UCSD-AML1 (cell line): Measurements from ENCODE around the gene COL1A2.

Experiments used
- DNase-seq: peaks from one replicate; lab custom pipeline; 2025; ENCODE audit not compliant: unreplicated experiment; lab: John Stamatoyannopoulos, UW

Gene COL1A2

GRCh38 chr7:94382132-94382531, 12.6 kb upstream of the COL1A2 start:
- DNase-seq: no peak

- no peak for DNase-seq
Observed at GRCh38 chr7:94382746-94383145, 11.9 kb upstream of the COL1A2 start.

GRCh38 chr7:94384315-94384714, 10.4 kb upstream of the COL1A2 start:
- no peak for DNase-seq

- DNase-seq: no peak
Observed at GRCh38 chr7:94386416-94386815, 8.3 kb upstream of the COL1A2 start.

- no peak for DNase-seq
Observed at GRCh38 chr7:94388540-94388939, 6.2 kb upstream of the COL1A2 start.

GRCh38 chr7:94389381-94389780, 5.3 kb upstream of the COL1A2 start:
- no peak for DNase-seq

GRCh38 chr7:94391726-94392392, 2.8 kb upstream of the COL1A2 start:
- DNase-seq: no peak

- no peak for DNase-seq
Observed at GRCh38 chr7:94392393-94392786, 2.3 kb upstream of the COL1A2 start.

GRCh38 chr7:94393246-94394108, 1.2 kb upstream of the COL1A2 start:
- DNase-seq: no peak

- no peak for DNase-seq
Observed at GRCh38 chr7:94394109-94394436, 622 bp upstream of the COL1A2 start.

GRCh38 chr7:94395141-94396036, 694 bp downstream of the COL1A2 start:
- no peak for DNase-seq

- no peak for DNase-seq
Observed at GRCh38 chr7:94396037-94396431, 1.3 kb downstream of the COL1A2 start.

- DNase-seq: no peak
Observed at GRCh38 chr7:94396596-94396995, 1.9 kb downstream of the COL1A2 start.

- no peak for DNase-seq
Observed at GRCh38 chr7:94397722-94398121, 3.0 kb downstream of the COL1A2 start.

GRCh38 chr7:94398841-94399240, 4.1 kb downstream of the COL1A2 start:
- no peak for DNase-seq

- no peak for DNase-seq
Observed at GRCh38 chr7:94400022-94400421, 5.3 kb downstream of the COL1A2 start.

- no peak for DNase-seq
Observed at GRCh38 chr7:94400643-94401427, 6.1 kb downstream of the COL1A2 start.

- DNase-seq: no peak
Observed at GRCh38 chr7:94401428-94401814, 6.7 kb downstream of the COL1A2 start.

GRCh38 chr7:94403546-94403945, 8.9 kb downstream of the COL1A2 start:
- no peak for DNase-seq

- DNase-seq: no peak
Observed at GRCh38 chr7:94405506-94405905, 10.8 kb downstream of the COL1A2 start.

- no peak for DNase-seq
Observed at GRCh38 chr7:94406696-94407095, 12.0 kb downstream of the COL1A2 start.
